Neural progenitor cell (in vitro differentiated cells): ENCODE data around the gene TMEM269. TPM values are rescaled to one million over a fixed set of nuclear protein-coding genes. Genes with fewer than 3 reads are reported as not detected.

Experiments
- DNase-seq: peaks from one replicate; pipeline ENCODE4 v3.0.0-alpha.2; 2016; ENCODE audit warnings: low spot score
- H2AFZ ChIP-seq: fragments of 200-600 bp; sonication (generic); replicated peaks from 2 replicates; pipeline ENCODE4 v1.6.1; 2016; ENCODE audit warnings: antibody characterized with exemption
- H3F3A ChIP-seq: fragments of 200-600 bp; sonication (generic); 2 replicates; pipeline ENCODE4 v1.6.1; 2016; ENCODE audit warnings: antibody characterized with exemption, low read depth
- H3K27ac ChIP-seq: fragments of 200-600 bp; sonication (generic); 2 replicates; pipeline ENCODE4 v1.5.1; 2016; ENCODE audit warnings: mild to moderate bottlenecking
- H3K27me3 ChIP-seq: fragments of 200-600 bp; sonication (generic); 2 replicates; pipeline ENCODE4 v1.6.1; 2016; ENCODE audit warnings: mild to moderate bottlenecking, moderate library complexity
- H3K36me3 ChIP-seq: fragments of 200-600 bp; sonication (generic); 2 replicates; pipeline ENCODE4 v1.5.1; 2016
- H3K4me1 ChIP-seq: fragments of 200-600 bp; sonication (generic); 2 replicates; pipeline ENCODE4 v1.6.1; 2016; ENCODE audit warnings: mixed run types
- H3K4me2 ChIP-seq: fragments of 200-600 bp; sonication (generic); 2 replicates; pipeline ENCODE4 v1.6.1; 2016
- H3K4me3 ChIP-seq: fragments of 200-600 bp; sonication (generic); 2 replicates; pipeline ENCODE4 v1.5.1; 2016
- H3K79me2 ChIP-seq: fragments of 200-600 bp; sonication (generic); 2 replicates; pipeline ENCODE4 v1.6.1; 2016; ENCODE audit warnings: low read depth
- H3K9ac ChIP-seq: fragments of 200-600 bp; sonication (generic); 2 replicates; pipeline ENCODE4 v1.6.1; 2016
- H3K9me3 ChIP-seq: fragments of 200-600 bp; sonication (generic); 2 replicates; pipeline ENCODE4 v1.5.1; 2016; ENCODE audit warnings: low read depth
- H4K20me1 ChIP-seq: fragments of 200-600 bp; sonication (generic); 2 replicates; pipeline ENCODE4 v1.6.1; 2016; ENCODE audit warnings: low read depth
- H3K27ac Mint-ChIP-seq: 3 replicates; pipeline ENCODE4 v1.8.0; 2021; ENCODE audit warnings: mixed read lengths
- H3K27me3 Mint-ChIP-seq: 2 replicates; pipeline ENCODE4 v1.8.0; 2022; ENCODE audit warnings: low read depth, mild to moderate bottlenecking, inconsistent platforms, moderate library complexity, mixed read lengths; ENCODE audit not compliant: insufficient read depth
- H3K36me3 Mint-ChIP-seq: 3 replicates; pipeline ENCODE4 v1.8.0; 2021; ENCODE audit warnings: mixed read lengths
- H3K4me1 Mint-ChIP-seq: 3 replicates; pipeline ENCODE4 v1.8.0; 2021; ENCODE audit warnings: mixed read lengths
- H3K4me3 Mint-ChIP-seq: 3 replicates; pipeline ENCODE4 v1.8.0; 2021; ENCODE audit warnings: mild to moderate bottlenecking, moderate library complexity, mixed read lengths
- H3K9me3 Mint-ChIP-seq: 3 replicates; pipeline ENCODE4 v1.8.0; 2020; ENCODE audit warnings: mixed read lengths
- EZH2 ChIP-seq: fragments of 200-600 bp; sonication (generic); IDR thresholded peaks from 2 replicates; pipeline ENCODE4 v1.6.1; 2017; ENCODE audit warnings: antibody characterized with exemption, mild to moderate bottlenecking, moderate library complexity
- EZH2phosphoT487 ChIP-seq: fragments of 200-600 bp; sonication (generic); IDR thresholded peaks from 2 replicates; pipeline ENCODE4 v1.6.1; 2017; ENCODE audit warnings: antibody characterized with exemption
- total RNA-seq: library from RNA; depleted of rRNA; stranded (reverse); fragments of >200 nt; gene quantifications from 2 replicates; pipeline ENCODE4 v1.2.3, GENCODE V29; 2015; ENCODE audit warnings: low replicate concordance
- TF ChIP-seq, protein P1 (sequence below): fragments of 200-600 bp; sonication (generic); IDR thresholded peaks from 2 replicates; pipeline ENCODE4 v1.5.1; 2017; ENCODE audit warnings: antibody characterized with exemption, mild to moderate bottlenecking

The TMEM269 gene
- total RNA-seq, 1 donor from 2014 or later = 0.47 TPM

DNA sequence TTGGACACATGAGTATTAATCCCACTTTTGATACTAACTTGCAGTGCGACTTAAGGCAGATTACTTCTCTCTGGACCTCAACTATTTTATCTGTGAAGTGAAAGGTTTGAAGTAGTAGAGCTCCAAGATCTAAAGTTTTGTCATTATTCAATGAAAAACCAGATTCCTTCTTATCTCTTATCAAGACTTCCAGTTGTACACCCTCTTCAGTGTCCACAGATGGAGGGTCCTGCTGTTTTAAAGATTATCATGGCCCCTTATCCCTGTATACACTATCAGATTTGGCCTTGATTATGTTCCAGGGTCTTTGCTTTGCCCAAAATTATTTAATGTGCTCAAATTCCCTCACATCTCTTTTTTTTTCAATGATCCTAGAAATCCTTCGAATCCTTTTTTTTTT lies 16.6 kb upstream of the TMEM269 start:
- H3K27ac ChIP-seq = no peak overlapping the region
- no peaks in the 10 kb centered on the region for H3K27me3 ChIP-seq
- peak overlapping the region; percentile 57 for H3K9ac ChIP-seq
- peaks cover 11% of the 10 kb centered on the region for H3K4me1 ChIP-seq
- peak overlapping the region; percentile 91 for H3K4me3 ChIP-seq
- no peak overlapping the region for H3K27ac Mint-ChIP-seq
- H3K27me3 Mint-ChIP-seq = peaks cover 2% of the 10 kb centered on the region
- no peak overlapping the region for H3K4me3 Mint-ChIP-seq
- DNase-seq = no peak
- peaks cover 15% of the 10 kb centered on the region for H3K4me1 Mint-ChIP-seq
- no peak overlapping the region for H2AFZ ChIP-seq
- H3K4me2 ChIP-seq = peak overlapping the region; percentile 94
- H3F3A ChIP-seq = peaks cover 7% of the 10 kb centered on the region
- TF ChIP-seq, protein P1, sequence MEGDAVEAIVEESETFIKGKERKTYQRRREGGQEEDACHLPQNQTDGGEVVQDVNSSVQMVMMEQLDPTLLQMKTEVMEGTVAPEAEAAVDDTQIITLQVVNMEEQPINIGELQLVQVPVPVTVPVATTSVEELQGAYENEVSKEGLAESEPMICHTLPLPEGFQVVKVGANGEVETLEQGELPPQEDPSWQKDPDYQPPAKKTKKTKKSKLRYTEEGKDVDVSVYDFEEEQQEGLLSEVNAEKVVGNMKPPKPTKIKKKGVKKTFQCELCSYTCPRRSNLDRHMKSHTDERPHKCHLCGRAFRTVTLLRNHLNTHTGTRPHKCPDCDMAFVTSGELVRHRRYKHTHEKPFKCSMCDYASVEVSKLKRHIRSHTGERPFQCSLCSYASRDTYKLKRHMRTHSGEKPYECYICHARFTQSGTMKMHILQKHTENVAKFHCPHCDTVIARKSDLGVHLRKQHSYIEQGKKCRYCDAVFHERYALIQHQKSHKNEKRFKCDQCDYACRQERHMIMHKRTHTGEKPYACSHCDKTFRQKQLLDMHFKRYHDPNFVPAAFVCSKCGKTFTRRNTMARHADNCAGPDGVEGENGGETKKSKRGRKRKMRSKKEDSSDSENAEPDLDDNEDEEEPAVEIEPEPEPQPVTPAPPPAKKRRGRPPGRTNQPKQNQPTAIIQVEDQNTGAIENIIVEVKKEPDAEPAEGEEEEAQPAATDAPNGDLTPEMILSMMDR = no peak
- TF ChIP-seq EZH2 (no peak), EZH2phosphoT487 (no peak)
- H3K36me3 ChIP-seq = no peaks in the 10 kb centered on the region
- no peaks in the 10 kb centered on the region for H3K9me3 ChIP-seq
- H4K20me1 ChIP-seq = peaks cover 24% of the 10 kb centered on the region
- peaks cover 8% of the 10 kb centered on the region for H3K36me3 Mint-ChIP-seq
- H3K79me2 ChIP-seq = peaks cover 90% of the 10 kb centered on the region
- H3K9me3 Mint-ChIP-seq = no peaks in the 10 kb centered on the region

DNA sequence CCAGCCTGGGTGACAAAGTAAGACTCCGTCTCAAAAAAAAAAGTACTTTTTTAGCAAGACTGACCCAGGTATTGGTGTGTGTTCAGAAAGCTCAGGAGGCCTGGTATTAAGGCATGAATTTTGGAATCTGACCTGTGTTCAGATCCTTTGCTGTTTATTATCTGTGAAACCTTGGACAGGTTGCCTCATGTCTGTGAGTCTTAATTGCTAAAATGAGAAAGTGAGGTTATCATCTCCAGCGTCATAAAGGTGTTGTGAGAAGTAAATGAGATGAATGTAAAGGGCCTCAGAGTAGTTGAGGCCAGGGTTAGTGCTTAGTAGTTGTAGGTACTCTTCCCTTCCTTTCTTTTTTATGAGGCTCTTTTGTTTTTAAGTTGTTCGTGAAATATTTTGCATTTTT lies 15.0 kb upstream of the TMEM269 start:
- Histone ChIP-seq H3K27ac (no peak overlapping the region), H3F3A (peaks cover 7% of the 10 kb centered on the region), H3K9me3 (no peaks in the 10 kb centered on the region), H3K4me2 (no peak overlapping the region), H3K79me2 (peaks cover 73% of the 10 kb centered on the region), H3K27me3 (no peaks in the 10 kb centered on the region), H3K36me3 (no peaks in the 10 kb centered on the region), H3K9ac (no peak overlapping the region), H3K4me1 (peaks cover 6% of the 10 kb centered on the region), H2AFZ (no peak overlapping the region), H3K4me3 (no peak overlapping the region), H4K20me1 (peaks cover 11% of the 10 kb centered on the region)
- no peaks in the 10 kb centered on the region for H3K9me3 Mint-ChIP-seq
- H3K36me3 Mint-ChIP-seq = peaks cover 11% of the 10 kb centered on the region
- TF ChIP-seq EZH2 (no peak), EZH2phosphoT487 (no peak)
- TF ChIP-seq, protein P1 = no peak
- H3K4me1 Mint-ChIP-seq = peaks cover 15% of the 10 kb centered on the region
- H3K27ac Mint-ChIP-seq = no peak overlapping the region
- no peak for DNase-seq
- H3K4me3 Mint-ChIP-seq = no peak overlapping the region
- peaks cover 2% of the 10 kb centered on the region for H3K27me3 Mint-ChIP-seq

DNA sequence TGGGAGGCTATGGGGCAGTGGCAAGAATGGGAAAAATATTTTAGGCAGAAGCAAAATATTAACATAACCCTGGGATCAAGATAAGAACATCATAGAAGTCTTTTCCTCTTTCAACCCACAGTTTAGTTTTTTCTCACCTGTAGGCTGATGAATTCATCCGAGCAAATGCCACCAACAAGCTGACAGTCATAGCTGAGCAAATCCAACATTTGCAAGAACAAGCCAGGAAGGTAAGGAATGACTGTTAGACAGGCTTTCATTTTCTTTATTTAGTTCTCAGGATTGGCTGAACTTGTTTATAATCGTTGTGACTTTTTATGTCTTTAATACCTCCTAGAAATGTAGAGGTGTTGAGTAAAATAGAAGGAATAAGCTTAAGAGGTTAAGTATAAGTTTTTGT lies 11.4 kb upstream of the TMEM269 start:
- Histone ChIP-seq H3K27ac (no peak overlapping the region), H3K36me3 (no peaks in the 10 kb centered on the region), H3K4me3 (no peak overlapping the region), H3K9me3 (no peaks in the 10 kb centered on the region), H2AFZ (no peak overlapping the region), H3K79me2 (peaks cover 44% of the 10 kb centered on the region), H3K9ac (no peak overlapping the region), H3F3A (peaks cover 4% of the 10 kb centered on the region), H3K4me2 (no peak overlapping the region), H4K20me1 (peaks cover 15% of the 10 kb centered on the region), H3K4me1 (no peaks in the 10 kb centered on the region), H3K27me3 (no peaks in the 10 kb centered on the region)
- peaks cover 6% of the 10 kb centered on the region for H3K4me1 Mint-ChIP-seq
- DNase-seq = no peak
- no peak overlapping the region for H3K4me3 Mint-ChIP-seq
- TF ChIP-seq, protein P1 = no peak
- TF ChIP-seq EZH2phosphoT487 (no peak), EZH2 (no peak)
- no peak overlapping the region for H3K27ac Mint-ChIP-seq
- no peaks in the 10 kb centered on the region for H3K27me3 Mint-ChIP-seq
- no peaks in the 10 kb centered on the region for H3K9me3 Mint-ChIP-seq
- H3K36me3 Mint-ChIP-seq = peaks cover 28% of the 10 kb centered on the region
